ENCODE measurements around the gene ZBTB7C. TPM values are rescaled to one million over a fixed set of nuclear protein-coding genes. Genes with fewer than 3 reads are reported as not detected.

ZBTB7C gene
- polyA plus RNA-seq, 4 donors: 0.54 to 4.1 (median 1.5) TPM

GRCh38 chr18:48136051-48136826, 272.9 kb downstream of the ZBTB7C start:
- peak; percentile 29 to 57 for DNase-seq
- Histone ChIP-seq H3K27ac (ENCODE audit: low read depth in 1 of 3, low read length in 2 of 3) (peak overlapping the region in 1 of 3 donors; percentile 43), H3K27me3 (ENCODE audit: control insufficient read depth in 3 of 3, insufficient read depth in 3 of 3, low read length in 3 of 3) (peaks cover 0 to 20% (median 7%) of the 10 kb centered on the region in 3 donors), H3K4me1 (ENCODE audit: control insufficient read depth in 3 of 3, insufficient read depth in 2 of 3, low read depth in 1 of 3, low read length in 2 of 3) (peaks cover 0 to 16% (median 3%) of the 10 kb centered on the region in 3 donors), H3K9me3 (ENCODE audit: control insufficient read depth in 2 of 2, insufficient read depth in 1 of 2, low read depth in 1 of 2, low read length in 1 of 2) (no peaks in the 10 kb centered on the region), H3K36me3 (ENCODE audit: control insufficient read depth in 3 of 3, insufficient read depth in 2 of 3, low read depth in 1 of 3, low read length in 3 of 3) (no peaks in the 10 kb centered on the region), H3K4me3 (ENCODE audit: low read depth in 1 of 3, low read length in 3 of 3) (peak overlapping the region; percentile 41 to 65 (median 53))
- no peak for FAIRE-seq
- WGBS, 3 donors: 1 to 4% (median 1%) methylated on average over 48 to 65 of the region's 65 CpGs

GRCh38 chr18:48135436-48135966, 273.7 kb downstream of the ZBTB7C start:
- peaks cover 0 to 16% (median 3%) of the 10 kb centered on the region in 3 donors for H3K4me1 ChIP-seq (ENCODE audit: control insufficient read depth in 3 of 3, insufficient read depth in 2 of 3, low read depth in 1 of 3, low read length in 2 of 3)
- H3K9me3 ChIP-seq (ENCODE audit: control insufficient read depth in 2 of 2, insufficient read depth in 1 of 2, low read depth in 1 of 2, low read length in 1 of 2): no peaks in the 10 kb centered on the region
- DNase-seq (no peak), FAIRE-seq (no peak)
- H3K27ac ChIP-seq (ENCODE audit: low read depth in 1 of 3, low read length in 2 of 3): no peak overlapping the region
- WGBS, 3 donors: 16 to 21% (median 18%) methylated on average over 14 of the region's 14 CpGs
- peaks cover 0 to 20% (median 7%) of the 10 kb centered on the region in 3 donors for H3K27me3 ChIP-seq (ENCODE audit: control insufficient read depth in 3 of 3, insufficient read depth in 3 of 3, low read length in 3 of 3)
- peak overlapping the region; percentile 41 to 65 (median 53) for H3K4me3 ChIP-seq (ENCODE audit: low read depth in 1 of 3, low read length in 3 of 3)
- no peaks in the 10 kb centered on the region for H3K36me3 ChIP-seq (ENCODE audit: control insufficient read depth in 3 of 3, insufficient read depth in 2 of 3, low read depth in 1 of 3, low read length in 3 of 3)

- Histone ChIP-seq H3K27ac (ENCODE audit: low read depth in 1 of 3, low read length in 2 of 3) (no peak overlapping the region), H3K4me1 (ENCODE audit: control insufficient read depth in 3 of 3, insufficient read depth in 2 of 3, low read depth in 1 of 3, low read length in 2 of 3) (peaks cover 0 to 11% (median 3%) of the 10 kb centered on the region in 3 donors), H3K36me3 (ENCODE audit: control insufficient read depth in 3 of 3, insufficient read depth in 2 of 3, low read depth in 1 of 3, low read length in 3 of 3) (no peaks in the 10 kb centered on the region), H3K4me3 (ENCODE audit: low read depth in 1 of 3, low read length in 3 of 3) (no peak overlapping the region), H3K27me3 (ENCODE audit: control insufficient read depth in 3 of 3, insufficient read depth in 3 of 3, low read length in 3 of 3) (peaks cover 0 to 20% (median 9%) of the 10 kb centered on the region in 3 donors), H3K9me3 (ENCODE audit: control insufficient read depth in 2 of 2, insufficient read depth in 1 of 2, low read depth in 1 of 2, low read length in 1 of 2) (no peaks in the 10 kb centered on the region)
- 82 to 91% (median 89%) methylated on average over 5 of the region's 5 CpGs for WGBS, 3 donors
- FAIRE-seq (no peak), DNase-seq (no peak)
These were observed 274.6 kb downstream of the ZBTB7C start for GRCh38 chr18:48134609-48135008.

- peaks cover 0 to 20% (median 9%) of the 10 kb centered on the region in 3 donors for H3K27me3 ChIP-seq (ENCODE audit: control insufficient read depth in 3 of 3, insufficient read depth in 3 of 3, low read length in 3 of 3)
- WGBS, 3 donors: 6 to 21% (median 9%) methylated on average over 5 of the region's 5 CpGs
- no peaks in the 10 kb centered on the region for H3K36me3 ChIP-seq (ENCODE audit: control insufficient read depth in 3 of 3, insufficient read depth in 2 of 3, low read depth in 1 of 3, low read length in 3 of 3)
- H3K4me1 ChIP-seq (ENCODE audit: control insufficient read depth in 3 of 3, insufficient read depth in 2 of 3, low read depth in 1 of 3, low read length in 2 of 3): peaks cover 0 to 5% (median 3%) of the 10 kb centered on the region in 3 donors
- FAIRE-seq (no peak), DNase-seq (peak; percentile 57 to 69)
- no peaks in the 10 kb centered on the region for H3K9me3 ChIP-seq (ENCODE audit: control insufficient read depth in 2 of 2, insufficient read depth in 1 of 2, low read depth in 1 of 2, low read length in 1 of 2)
- no peak overlapping the region for H3K27ac ChIP-seq (ENCODE audit: low read depth in 1 of 3, low read length in 2 of 3)
- no peak overlapping the region for H3K4me3 ChIP-seq (ENCODE audit: low read depth in 1 of 3, low read length in 3 of 3)
These were observed 275.4 kb downstream of the ZBTB7C start for GRCh38 chr18:48133671-48134251.

- no peak for FAIRE-seq
- H3K4me1 ChIP-seq (ENCODE audit: control insufficient read depth in 3 of 3, insufficient read depth in 2 of 3, low read depth in 1 of 3, low read length in 2 of 3): peaks cover 0 to 5% (median 3%) of the 10 kb centered on the region in 3 donors
- no peak overlapping the region for H3K27ac ChIP-seq (ENCODE audit: low read depth in 1 of 3, low read length in 2 of 3)
These were observed 276.2 kb downstream of the ZBTB7C start for GRCh38 chr18:48132797-48133655.

GRCh38 chr18:48131042-48131441, 278.1 kb downstream of the ZBTB7C start:
- no peaks in the 10 kb centered on the region for H3K36me3 ChIP-seq (ENCODE audit: control insufficient read depth in 3 of 3, insufficient read depth in 2 of 3, low read depth in 1 of 3, low read length in 3 of 3)
- no peak for FAIRE-seq
- H3K27me3 ChIP-seq (ENCODE audit: control insufficient read depth in 3 of 3, insufficient read depth in 3 of 3, low read length in 3 of 3): peaks cover 0 to 12% (median 6%) of the 10 kb centered on the region in 3 donors
- H3K4me3 ChIP-seq (ENCODE audit: low read depth in 1 of 3, low read length in 3 of 3): no peak overlapping the region
- DNase-seq: no peak
- WGBS, 3 donors: 85 to 94% (median 94%) methylated on average over 9 of the region's 9 CpGs
- H3K4me1 ChIP-seq (ENCODE audit: control insufficient read depth in 3 of 3, insufficient read depth in 2 of 3, low read depth in 1 of 3, low read length in 2 of 3): peaks cover 0 to 5% (median 3%) of the 10 kb centered on the region in 3 donors
- H3K9me3 ChIP-seq (ENCODE audit: control insufficient read depth in 2 of 2, insufficient read depth in 1 of 2, low read depth in 1 of 2, low read length in 1 of 2): no peaks in the 10 kb centered on the region
- no peak overlapping the region for H3K27ac ChIP-seq (ENCODE audit: low read depth in 1 of 3, low read length in 2 of 3)

More at GRCh38 chr18:48132797-48133655, 276.2 kb downstream of the ZBTB7C start:
- Histone ChIP-seq H3K27me3 (ENCODE audit: control insufficient read depth in 3 of 3, insufficient read depth in 3 of 3, low read length in 3 of 3) (peaks cover 0 to 20% (median 6%) of the 10 kb centered on the region in 3 donors), H3K9me3 (ENCODE audit: control insufficient read depth in 2 of 2, insufficient read depth in 1 of 2, low read depth in 1 of 2, low read length in 1 of 2) (no peaks in the 10 kb centered on the region), H3K36me3 (ENCODE audit: control insufficient read depth in 3 of 3, insufficient read depth in 2 of 3, low read depth in 1 of 3, low read length in 3 of 3) (no peaks in the 10 kb centered on the region), H3K4me3 (ENCODE audit: low read depth in 1 of 3, low read length in 3 of 3) (no peak overlapping the region)
- DNase-seq: no peak
- 65 to 69% (median 65%) methylated on average over 6 of the region's 6 CpGs for WGBS, 3 donors

- 58 to 70% (median 60%) methylated on average over 7 of the region's 7 CpGs for WGBS, 3 donors
- FAIRE-seq: no peak
These were observed 279.5 kb downstream of the ZBTB7C start for GRCh38 chr18:48129621-48130082.

GRCh38 chr18:48127606-48128005, 281.6 kb downstream of the ZBTB7C start:
- no peak overlapping the region for H3K4me3 ChIP-seq (ENCODE audit: low read depth in 1 of 3, low read length in 3 of 3)
- H3K36me3 ChIP-seq (ENCODE audit: control insufficient read depth in 3 of 3, insufficient read depth in 2 of 3, low read depth in 1 of 3, low read length in 3 of 3): no peaks in the 10 kb centered on the region
- no peaks in the 10 kb centered on the region for H3K9me3 ChIP-seq (ENCODE audit: control insufficient read depth in 2 of 2, insufficient read depth in 1 of 2, low read depth in 1 of 2, low read length in 1 of 2)
- no peak overlapping the region for H3K27ac ChIP-seq (ENCODE audit: low read depth in 1 of 3, low read length in 2 of 3)
- WGBS, 3 donors: 90 to 98% (median 95%) methylated on average over 9 to 12 of the region's 12 CpGs
- FAIRE-seq (no peak), DNase-seq (no peak)
- H3K4me1 ChIP-seq (ENCODE audit: control insufficient read depth in 3 of 3, insufficient read depth in 2 of 3, low read depth in 1 of 3, low read length in 2 of 3): no peaks in the 10 kb centered on the region
- H3K27me3 ChIP-seq (ENCODE audit: control insufficient read depth in 3 of 3, insufficient read depth in 3 of 3, low read length in 3 of 3): peaks cover 0 to 2% (median 0%) of the 10 kb centered on the region in 3 donors

More at GRCh38 chr18:48129621-48130082, 279.5 kb downstream of the ZBTB7C start:
- H3K4me1 ChIP-seq (ENCODE audit: control insufficient read depth in 3 of 3, insufficient read depth in 2 of 3, low read depth in 1 of 3, low read length in 2 of 3): peaks cover 0 to 3% (median 0%) of the 10 kb centered on the region in 3 donors
- no peak for DNase-seq
- H3K9me3 ChIP-seq (ENCODE audit: control insufficient read depth in 2 of 2, insufficient read depth in 1 of 2, low read depth in 1 of 2, low read length in 1 of 2): no peaks in the 10 kb centered on the region
- H3K27ac ChIP-seq (ENCODE audit: low read depth in 1 of 3, low read length in 2 of 3): no peak overlapping the region
- H3K36me3 ChIP-seq (ENCODE audit: control insufficient read depth in 3 of 3, insufficient read depth in 2 of 3, low read depth in 1 of 3, low read length in 3 of 3): no peaks in the 10 kb centered on the region
- H3K4me3 ChIP-seq (ENCODE audit: low read depth in 1 of 3, low read length in 3 of 3): no peak overlapping the region
- H3K27me3 ChIP-seq (ENCODE audit: control insufficient read depth in 3 of 3, insufficient read depth in 3 of 3, low read length in 3 of 3): peaks cover 0 to 2% (median 1%) of the 10 kb centered on the region in 3 donors

Data from small intestine (tissue), 7 donors.